Gastrocnemius medialis (tissue), 4 donors: ENCODE data around the gene GPC4.

Source experiments
- CTCF ChIP-seq, 5 experiments: fragments of 450-650 bp in 3 of 5; fragments of 200-600 bp in 2 of 5; sonication (generic) in 2 of 5; IDR thresholded peaks in 4 of 5; conservative IDR thresholded peaks in 1 of 5; 1 replicate in 4 of 5; 2 replicates in 1 of 5; pipeline ENCODE4 v1.5.1; 2016 to 2019; ENCODE audit warnings: antibody characterized with exemption in 5 of 5, mild to moderate bottlenecking in 3 of 5, moderate library complexity in 3 of 5
- POLR2A ChIP-seq, 2 donors: fragments of 450-650 bp; IDR thresholded peaks; one replicate each; pipeline ENCODE4 v1.6.1; 2017; ENCODE audit warnings: antibody characterized with exemption in 2 of 2, mild to moderate bottlenecking in 2 of 2, moderate library complexity in 2 of 2

- no peak for TF ChIP-seq CTCF (IDR thresholded peaks at IDR 0.05 in 4 of 5, conservative IDR thresholded peaks at IDR 0.05 in 1 of 5)
- no peak for TF ChIP-seq POLR2A (IDR thresholded peaks at IDR 0.05)
These were observed 25.3 kb downstream of the GPC4 start for GRCh38 chrX:133389975-133390374.
